Neural crest cell (in vitro differentiated cells): Measurements from ENCODE around the gene SHB. TPM values are rescaled to one million over a fixed set of nuclear protein-coding genes. Genes with fewer than 3 reads are reported as not detected.
A peak's percentile ranks its signal among the peaks of the same experiment; 100 is the strongest.

Experiments
- DNase-seq: peaks from one replicate; pipeline ENCODE4 v3.0.0; 2021; ENCODE audit warnings: low read depth, mixed read lengths, low spot score
- H3K27ac Mint-ChIP-seq: one replicate; pipeline ENCODE4 v1.8.0; 2021; ENCODE audit warnings: mild to moderate bottlenecking, mixed read lengths; ENCODE audit not compliant: unreplicated experiment
- H3K27me3 Mint-ChIP-seq: 2 replicates; pipeline ENCODE4 v1.8.0; 2021; ENCODE audit warnings: low read depth, mild to moderate bottlenecking, mixed read lengths
- H3K36me3 Mint-ChIP-seq: 2 replicates; pipeline ENCODE4 v1.8.0; 2021; ENCODE audit warnings: low read depth, mild to moderate bottlenecking, mixed read lengths
- H3K4me1 Mint-ChIP-seq: 2 replicates; pipeline ENCODE4 v1.8.0; 2021; ENCODE audit warnings: mixed read lengths
- H3K4me3 Mint-ChIP-seq: one replicate; pipeline ENCODE4 v1.8.0; 2021; ENCODE audit warnings: mild to moderate bottlenecking, mixed read lengths
- H3K9me3 Mint-ChIP-seq: 2 replicates; pipeline ENCODE4 v1.8.0; 2021; ENCODE audit warnings: mixed read lengths
- total RNA-seq: library from RNA; stranded (reverse); gene quantifications from 2 replicates; pipeline ENCODE4 v1.2.1, GENCODE V29; 2021
- TF ChIP-seq, protein P1 (sequence below): fragments of 200-600 bp; sonication (generic); conservative IDR thresholded peaks from 2 replicates; pipeline ENCODE4 v1.5.0; 2021; ENCODE audit warnings: antibody characterized with exemption, mild to moderate bottlenecking

Gene SHB
- total RNA-seq, 1 donor from 2014 or later, result 4.6 TPM

DNA sequence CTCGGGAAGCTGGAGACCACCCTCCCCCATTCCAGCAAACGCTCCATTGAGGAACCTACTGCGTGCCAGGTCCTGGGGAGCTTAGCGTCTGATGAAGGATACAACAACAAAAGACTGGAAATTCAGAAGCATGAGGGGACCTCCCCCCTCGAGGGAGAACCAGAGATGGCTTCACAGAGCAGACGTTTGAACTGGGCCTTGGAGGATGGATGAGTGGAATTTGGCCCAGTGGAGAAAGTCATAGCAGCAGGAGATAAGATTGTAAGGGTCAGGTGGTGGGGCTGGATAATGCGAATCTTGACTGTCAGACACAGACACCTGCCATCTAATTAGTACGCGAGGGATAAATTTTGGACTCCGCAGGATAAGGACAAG, 163.9 kb downstream of the SHB start:
- peak overlapping the region; percentile 81 for H3K4me3 Mint-ChIP-seq
- H3K9me3 Mint-ChIP-seq, result no peaks in the 10 kb centered on the region
- TF ChIP-seq, protein P1, sequence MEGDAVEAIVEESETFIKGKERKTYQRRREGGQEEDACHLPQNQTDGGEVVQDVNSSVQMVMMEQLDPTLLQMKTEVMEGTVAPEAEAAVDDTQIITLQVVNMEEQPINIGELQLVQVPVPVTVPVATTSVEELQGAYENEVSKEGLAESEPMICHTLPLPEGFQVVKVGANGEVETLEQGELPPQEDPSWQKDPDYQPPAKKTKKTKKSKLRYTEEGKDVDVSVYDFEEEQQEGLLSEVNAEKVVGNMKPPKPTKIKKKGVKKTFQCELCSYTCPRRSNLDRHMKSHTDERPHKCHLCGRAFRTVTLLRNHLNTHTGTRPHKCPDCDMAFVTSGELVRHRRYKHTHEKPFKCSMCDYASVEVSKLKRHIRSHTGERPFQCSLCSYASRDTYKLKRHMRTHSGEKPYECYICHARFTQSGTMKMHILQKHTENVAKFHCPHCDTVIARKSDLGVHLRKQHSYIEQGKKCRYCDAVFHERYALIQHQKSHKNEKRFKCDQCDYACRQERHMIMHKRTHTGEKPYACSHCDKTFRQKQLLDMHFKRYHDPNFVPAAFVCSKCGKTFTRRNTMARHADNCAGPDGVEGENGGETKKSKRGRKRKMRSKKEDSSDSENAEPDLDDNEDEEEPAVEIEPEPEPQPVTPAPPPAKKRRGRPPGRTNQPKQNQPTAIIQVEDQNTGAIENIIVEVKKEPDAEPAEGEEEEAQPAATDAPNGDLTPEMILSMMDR, result no peak
- H3K27ac Mint-ChIP-seq, result no peak overlapping the region
- H3K27me3 Mint-ChIP-seq, result peaks cover 12% of the 10 kb centered on the region
- H3K4me1 Mint-ChIP-seq, result peaks cover 23% of the 10 kb centered on the region
- no peak for DNase-seq
- no peaks in the 10 kb centered on the region for H3K36me3 Mint-ChIP-seq

DNA sequence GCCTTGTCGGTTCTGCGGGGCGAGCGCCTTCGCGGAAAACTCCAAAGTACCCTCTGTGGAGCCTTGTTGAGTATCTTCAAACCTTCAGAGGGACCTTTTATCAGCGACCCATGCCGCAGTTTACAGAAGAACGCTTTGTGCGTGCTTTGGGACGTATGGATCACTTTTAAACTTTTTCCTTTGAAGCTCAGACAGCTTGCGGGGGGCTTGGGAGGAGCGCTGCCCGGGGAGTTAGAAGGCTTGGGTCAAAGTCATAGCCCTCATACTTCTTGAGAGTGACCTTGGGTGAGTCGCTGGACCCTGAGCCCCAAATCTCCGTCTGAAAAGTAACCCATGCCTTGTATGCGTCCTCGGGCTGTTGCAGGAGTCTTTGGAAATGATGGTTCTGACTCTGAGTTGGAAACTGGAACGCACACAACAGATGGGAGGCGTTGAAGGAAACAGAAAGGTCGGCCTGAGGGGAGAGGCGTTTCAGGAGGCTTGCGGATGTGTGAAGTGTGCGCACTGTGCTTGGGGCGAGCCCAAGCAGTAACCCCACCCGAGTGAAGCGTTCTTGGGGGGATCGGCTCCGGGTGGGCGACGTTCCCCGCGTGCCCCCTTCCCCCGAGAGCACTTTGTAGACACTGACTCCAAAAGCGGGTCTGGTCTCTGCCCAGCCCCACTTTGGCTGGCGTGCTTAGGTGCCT, 164.4 kb downstream of the SHB start:
- TF ChIP-seq, protein P1, result no peak
- Mint-ChIP-seq H3K36me3 (no peaks in the 10 kb centered on the region), H3K9me3 (no peaks in the 10 kb centered on the region), H3K27me3 (peaks cover 12% of the 10 kb centered on the region), H3K27ac (peak overlapping the region; percentile 96), H3K4me3 (peak overlapping the region; percentile 93), H3K4me1 (peaks cover 23% of the 10 kb centered on the region)
- no peak for DNase-seq

DNA sequence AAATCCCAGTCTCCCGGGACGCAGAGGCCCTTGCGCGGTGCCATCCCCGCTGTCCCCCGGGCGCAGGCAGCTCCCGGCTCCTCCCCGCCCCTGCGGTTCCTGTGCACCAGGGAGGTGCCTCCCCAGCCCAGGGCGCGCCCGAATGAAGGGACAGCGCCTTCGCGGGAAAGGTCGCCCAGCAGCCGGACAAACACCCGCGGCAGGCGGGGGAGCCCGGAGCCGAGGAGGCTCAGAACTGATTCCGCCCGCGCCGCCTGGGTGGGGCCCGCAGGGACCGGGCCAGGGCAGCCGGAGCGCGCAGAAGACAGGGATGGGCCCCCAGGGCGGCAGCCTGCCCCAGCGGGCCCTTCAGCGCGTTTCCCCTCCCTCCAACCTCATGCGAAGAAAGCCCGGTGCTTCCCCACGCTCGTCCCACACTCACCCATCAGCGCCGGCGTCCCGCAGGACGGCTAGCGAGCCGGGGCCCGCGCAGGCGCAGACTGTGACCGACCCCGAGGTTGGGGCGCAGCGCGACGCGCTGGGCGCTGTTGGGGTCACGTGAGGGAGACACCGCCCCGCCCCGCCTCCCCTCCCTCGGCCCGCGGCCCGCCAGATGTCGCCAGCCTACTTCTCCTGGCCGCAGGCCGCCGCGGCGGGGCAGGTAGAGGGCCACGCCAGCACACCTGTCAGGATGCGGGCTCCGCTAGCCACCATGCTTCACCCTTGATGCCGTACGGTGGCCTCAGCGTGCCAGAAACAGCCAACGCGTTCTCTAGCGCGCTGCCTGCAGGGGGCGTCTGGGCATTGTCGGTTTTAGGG, 165.2 kb downstream of the SHB start, which contains the start of gene SLC25A51:
TSS of gene SLC25A51 (minus strand) at position 481 of the 798 bp plus-strand sequence. CDS start 15,577 bp downstream, outside the sequence.
- Mint-ChIP-seq H3K36me3 (no peaks in the 10 kb centered on the region), H3K4me3 (peak within 1 kb of the TSS; percentile 93), H3K9me3 (no peaks in the 10 kb centered on the region), H3K27me3 (peaks cover 12% of the 10 kb centered on the region), H3K4me1 (peaks cover 23% of the 10 kb centered on the region), H3K27ac (peak within 1 kb of the TSS; percentile 96)
- peak; percentile 98 for DNase-seq
- TF ChIP-seq, protein P1, result peak; percentile 92

DNA sequence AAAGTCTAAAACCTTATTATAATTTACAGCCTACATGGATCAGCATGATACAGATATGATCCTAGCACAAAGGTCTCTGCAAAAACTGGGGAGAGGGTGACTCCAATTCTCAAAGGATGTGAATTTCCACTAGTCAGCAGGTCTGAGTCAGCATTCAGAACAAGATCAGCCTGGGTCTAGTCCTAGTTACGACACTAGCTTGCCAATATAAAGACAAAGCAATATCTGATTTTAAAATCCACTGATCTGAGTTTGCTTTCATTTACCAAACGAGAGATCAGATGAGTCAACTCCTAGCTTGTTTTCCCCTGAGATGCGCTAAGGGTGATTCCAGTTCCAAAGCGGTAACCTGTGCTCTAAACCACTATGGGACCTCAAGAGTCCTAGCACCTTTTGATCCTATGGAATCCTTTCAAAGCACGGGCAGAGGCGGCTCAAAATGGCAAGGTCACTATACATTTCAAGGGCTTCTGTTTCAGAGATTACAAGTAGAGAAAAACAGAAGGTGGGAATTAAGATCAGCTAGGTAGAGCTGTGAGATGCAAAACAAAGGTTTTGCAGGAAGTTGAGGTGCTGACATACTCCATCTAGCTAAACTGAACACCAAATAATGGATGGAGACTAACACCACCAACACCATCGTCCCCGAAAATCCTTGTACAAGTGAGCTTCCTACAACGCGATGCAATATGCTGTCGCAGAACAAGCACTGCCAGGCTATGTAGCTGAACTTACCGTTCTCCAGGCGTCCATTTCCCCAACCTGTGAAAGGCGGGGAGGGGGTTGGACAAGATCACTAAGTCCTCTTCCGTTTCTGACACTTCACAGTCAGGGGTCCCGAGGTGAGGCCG, 166.0 kb downstream of the SHB start:
- Mint-ChIP-seq H3K4me3 (peak overlapping the region; percentile 93), H3K27me3 (peaks cover 12% of the 10 kb centered on the region), H3K9me3 (no peaks in the 10 kb centered on the region), H3K27ac (peak overlapping the region; percentile 8), H3K4me1 (peaks cover 23% of the 10 kb centered on the region), H3K36me3 (no peaks in the 10 kb centered on the region)
- TF ChIP-seq, protein P1, result no peak
- DNase-seq, result no peak

DNA sequence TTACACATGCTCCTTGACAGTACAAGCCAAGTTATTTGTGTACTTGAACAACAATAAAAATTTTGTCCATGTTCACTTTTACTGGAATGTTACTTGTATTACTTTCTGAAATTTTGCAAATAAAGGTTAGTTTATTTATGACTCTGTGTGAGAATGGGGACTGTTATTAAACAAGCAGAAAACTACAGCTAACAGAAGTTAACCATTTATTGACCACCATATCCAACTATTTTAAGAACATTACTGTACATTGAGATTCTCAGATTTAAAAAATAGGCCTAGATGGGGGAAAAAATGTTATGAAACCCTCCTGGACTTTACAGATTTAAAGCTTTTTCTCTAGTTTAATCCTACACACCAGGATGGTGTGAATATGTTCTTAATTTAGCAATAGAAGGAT, 166.9 kb downstream of the SHB start:
- TF ChIP-seq, protein P1, result no peak
- DNase-seq, result no peak
- Mint-ChIP-seq H3K4me3 (peak overlapping the region; percentile 93), H3K9me3 (no peaks in the 10 kb centered on the region), H3K36me3 (peaks cover 4% of the 10 kb centered on the region), H3K4me1 (peaks cover 23% of the 10 kb centered on the region), H3K27me3 (peaks cover 12% of the 10 kb centered on the region), H3K27ac (no peak overlapping the region)
